NCI-H69 (cell line): ENCODE results near the gene C1orf216.
"Not testable (repeated sequence)": the region's sequence is repeated elsewhere in the genome, so short reads cannot be mapped to it uniquely, and the experiment has no call there.

Source experiments
- DNase-seq: peaks from one replicate; lab custom pipeline; 2025; lab: John Stamatoyannopoulos, UW

C1orf216 gene

DNA sequence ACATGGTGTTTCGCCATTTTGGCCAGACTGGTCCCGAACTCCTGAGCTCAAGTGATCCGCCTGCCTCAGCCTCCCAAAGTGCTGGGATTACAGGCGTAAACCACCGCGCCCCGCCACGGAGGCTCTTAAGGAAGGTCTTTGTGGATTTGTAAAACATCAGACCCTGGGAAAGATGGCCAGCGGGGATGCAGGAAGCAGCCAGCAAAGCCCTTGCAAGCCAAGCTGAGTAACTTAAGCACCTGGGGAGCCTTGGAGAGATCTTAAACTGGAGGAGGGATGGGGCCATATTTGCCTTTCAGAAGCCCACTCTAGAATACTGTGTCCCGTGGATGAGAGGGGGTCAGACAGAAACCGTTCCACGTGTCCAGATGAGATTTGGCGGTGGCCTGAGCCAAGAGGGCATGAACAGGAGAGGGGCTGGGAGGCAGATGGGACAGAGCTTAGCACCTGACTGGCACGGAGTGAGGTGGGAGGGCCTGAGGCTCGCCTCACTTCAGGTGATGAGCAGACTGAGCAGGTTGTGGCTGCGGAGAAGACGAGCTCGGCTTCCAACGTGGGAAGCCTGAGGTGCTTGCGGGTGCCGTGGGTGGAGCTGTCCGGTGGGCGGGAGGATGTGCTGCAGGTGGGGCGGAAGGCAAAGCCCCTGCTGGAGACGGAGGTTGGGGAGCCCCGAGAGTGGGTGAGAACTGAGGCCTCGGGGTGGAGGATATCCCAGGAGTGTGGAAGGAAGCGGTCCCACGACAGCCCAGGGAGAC is 11.7 kb downstream of the C1orf216 start:
- peak; percentile 19 for DNase-seq

GRCh38 chr1:35702508-35702907 is 16.2 kb downstream of the C1orf216 start:
- no peak for DNase-seq

DNA sequence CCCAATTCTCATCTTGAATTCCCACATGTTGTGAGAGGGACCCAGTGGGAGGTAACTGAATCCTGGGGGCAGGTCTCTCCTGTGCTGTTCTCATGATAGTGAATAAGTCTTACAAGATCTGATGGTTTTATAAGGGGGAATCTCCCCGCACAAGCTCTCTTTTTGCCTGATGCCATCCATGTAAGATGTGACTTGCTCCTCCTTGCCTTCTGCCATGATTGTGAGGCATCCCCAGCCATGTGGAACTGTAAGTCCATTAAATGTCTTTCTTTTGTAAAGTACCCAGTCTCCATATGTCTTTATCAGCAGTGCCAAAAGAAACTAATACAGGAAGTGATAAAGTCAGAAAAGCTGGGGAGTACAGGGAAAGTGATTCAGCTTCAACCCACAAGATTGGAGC is 19.5 kb downstream of the C1orf216 start:
- DNase-seq, result not testable (repeated sequence)

GRCh38 chr1:35692317-35692716 is 26.4 kb downstream of the C1orf216 start:
- no peak for DNase-seq

- peak; percentile 67 for DNase-seq
Observed at GRCh38 chr1:35691571-35692220, 27.0 kb downstream of the C1orf216 start.

DNA sequence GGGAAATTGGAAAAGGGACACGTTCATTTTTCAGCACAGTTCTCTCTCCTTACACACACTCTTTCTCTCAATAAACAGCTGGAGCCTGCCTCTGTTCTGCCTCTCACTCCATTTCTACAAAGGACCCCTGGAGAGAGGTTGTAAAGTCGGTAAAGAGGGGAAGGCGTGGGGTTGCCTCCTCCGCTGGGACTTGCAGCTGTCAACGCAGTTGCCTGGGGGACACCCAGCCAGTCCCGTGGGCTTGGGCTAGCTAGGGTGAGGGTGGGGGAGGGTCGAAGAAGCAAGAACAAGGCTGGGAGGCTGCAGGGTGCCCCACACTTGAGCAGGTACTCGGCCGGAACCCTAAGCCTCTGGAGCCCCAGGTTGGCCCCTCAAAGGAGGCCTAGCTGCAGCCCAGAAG is 27.6 kb downstream of the C1orf216 start:
- DNase-seq, result peak; percentile 88

DNA sequence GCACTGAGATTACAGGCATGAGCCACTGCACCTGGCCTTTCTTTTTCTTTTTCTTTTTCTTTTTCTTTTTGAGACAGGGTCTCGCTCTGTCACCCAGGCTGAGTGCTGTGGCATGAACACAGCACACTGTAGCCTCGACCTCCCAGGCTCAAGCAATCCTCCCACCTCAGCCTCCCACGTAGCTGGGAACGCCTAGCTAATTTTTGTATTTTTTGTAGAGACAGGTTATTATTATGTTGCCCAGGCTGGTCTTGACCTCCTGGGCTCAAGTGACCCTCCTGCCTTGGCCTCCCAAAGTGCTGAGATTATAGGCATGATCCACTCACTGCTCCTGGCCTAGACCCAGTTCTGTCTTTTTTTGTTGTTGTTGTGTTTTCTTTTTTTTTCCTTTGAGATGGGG is 28.6 kb downstream of the C1orf216 start:
- not testable (repeated sequence) for DNase-seq

- no peak for DNase-seq
Observed at GRCh38 chr1:35688161-35688560, 30.5 kb downstream of the C1orf216 start.

GRCh38 chr1:35683012-35683411 is 35.7 kb downstream of the C1orf216 start:
- no peak for DNase-seq

DNA sequence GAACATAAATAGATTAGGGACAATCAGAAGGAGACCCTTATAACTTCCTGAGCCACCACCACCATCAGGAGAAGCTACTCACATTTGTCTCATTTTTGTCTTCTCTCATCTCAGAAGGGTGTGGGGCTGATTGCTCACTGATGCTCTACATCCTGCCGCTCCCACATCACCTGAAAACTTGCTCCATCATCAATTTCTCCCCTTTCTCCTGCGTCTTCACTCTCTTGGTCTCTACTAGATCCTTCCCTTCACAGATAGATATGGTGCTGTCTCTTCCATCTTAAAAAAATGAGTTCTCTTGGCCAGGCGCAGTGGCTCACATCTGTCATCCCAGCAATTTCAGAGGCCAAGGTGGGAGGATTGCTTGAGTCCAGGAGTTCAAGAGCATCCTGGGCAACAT is 38.4 kb downstream of the C1orf216 start:
- DNase-seq, result no peak

DNA sequence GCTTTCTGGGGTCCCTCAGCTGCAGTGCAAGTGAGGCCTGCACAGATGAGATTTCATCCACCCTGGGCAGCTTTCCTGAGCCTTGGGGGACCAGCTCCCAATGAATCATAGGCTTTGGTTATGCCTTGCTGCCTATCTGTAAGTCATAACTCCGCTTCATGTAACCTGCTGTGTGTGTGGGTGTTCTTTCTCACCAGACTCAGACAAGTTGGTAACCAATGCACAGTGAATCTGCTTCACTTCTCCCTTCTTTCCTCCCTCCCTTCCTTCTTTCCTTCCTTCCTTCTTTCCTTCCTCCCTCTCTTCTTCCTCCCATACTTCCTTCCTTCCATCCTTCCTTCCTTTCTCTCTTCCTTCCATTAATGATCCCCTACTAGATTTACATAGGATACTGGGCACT is 42.9 kb downstream of the C1orf216 start:
- peak; percentile 33 for DNase-seq

DNA sequence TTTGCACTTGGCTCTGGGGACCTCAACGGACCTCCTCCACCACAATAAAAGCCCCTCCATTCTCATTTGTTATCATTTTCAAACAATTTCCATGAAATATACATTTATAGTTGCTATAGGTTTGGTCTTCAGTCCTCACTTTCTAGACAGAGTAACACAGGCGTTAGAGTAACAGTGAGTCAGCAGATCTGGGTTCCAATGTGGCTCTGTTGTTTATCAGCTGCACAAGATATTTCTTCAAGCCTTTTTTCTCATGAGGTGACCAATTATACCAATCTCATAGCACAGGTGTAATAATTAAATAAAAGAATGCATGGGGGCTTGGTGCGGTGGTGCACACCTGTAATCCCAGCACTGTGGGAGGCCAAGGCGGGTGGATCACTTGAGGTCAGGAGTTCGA is 44.6 kb downstream of the C1orf216 start:
- DNase-seq, result no peak

- no peak for DNase-seq
Observed at GRCh38 chr1:35672116-35672515, 46.6 kb downstream of the C1orf216 start.

- peak; percentile 33 for DNase-seq
Observed at GRCh38 chr1:35668506-35668905, 50.2 kb downstream of the C1orf216 start.

GRCh38 chr1:35666916-35667315 is 51.8 kb downstream of the C1orf216 start:
- no peak for DNase-seq

DNA sequence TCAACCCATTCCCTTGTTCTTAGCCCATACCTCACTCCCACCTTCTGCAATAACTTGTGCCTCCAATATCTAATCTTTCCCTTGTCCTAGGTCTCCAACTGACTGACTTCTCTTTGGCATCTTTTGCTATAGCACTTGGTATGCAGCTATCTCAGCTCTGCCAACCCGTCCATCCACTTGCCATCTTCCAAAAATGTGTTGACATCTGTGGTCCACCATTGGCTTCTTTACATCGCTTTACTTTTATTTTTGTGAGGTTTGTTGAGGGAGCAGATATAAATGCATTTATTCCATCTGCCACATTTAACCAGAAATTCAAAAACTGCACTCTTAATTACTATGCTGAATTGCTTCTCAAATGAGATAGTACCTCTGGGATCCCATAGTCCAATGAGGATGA is 52.5 kb downstream of the C1orf216 start:
- no peak for DNase-seq
